ENCODE results near the gene PAX3.

The PAX3 gene

GRCh38 chr2:222298311-222299150, at the start of gene PAX3:
Gene PAX3 (minus strand): TSS chr2:222298998. CDS start chr2:222298615, 383 bp downstream.
- ATAC-seq, result no peak

- no peak for ATAC-seq
Observed at GRCh38 chr2:222341331-222341730, 42.5 kb upstream of the PAX3 start.

- ATAC-seq, result no peak
Observed at GRCh38 chr2:222338374-222338773, 39.6 kb upstream of the PAX3 start.

GRCh38 chr2:222336931-222337330, 38.1 kb upstream of the PAX3 start:
- no peak for ATAC-seq

GRCh38 chr2:222336442-222336841, 37.6 kb upstream of the PAX3 start:
- no peak for ATAC-seq

GRCh38 chr2:222334914-222335313, 36.1 kb upstream of the PAX3 start:
- no peak for ATAC-seq

GRCh38 chr2:222333397-222333796, 34.6 kb upstream of the PAX3 start:
- no peak for ATAC-seq

DNA sequence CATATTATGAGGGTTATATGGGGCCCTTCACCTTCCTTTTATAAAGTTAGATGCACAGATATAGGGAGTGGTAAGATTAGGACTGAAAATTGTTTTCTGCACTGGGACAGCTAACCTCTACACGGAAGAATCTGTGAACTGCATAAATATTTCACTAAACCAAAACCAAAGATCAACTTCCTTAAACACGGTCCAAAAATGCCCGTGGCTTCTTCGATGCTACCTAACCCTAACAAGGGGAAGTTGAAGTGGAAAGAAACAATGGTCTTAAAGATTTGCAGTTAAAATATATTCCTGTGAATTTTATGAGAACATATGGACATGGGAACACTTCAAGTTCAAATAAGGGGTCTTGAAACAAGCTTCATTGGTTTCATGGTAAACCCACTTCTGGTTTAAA, 33.3 kb upstream of the PAX3 start:
- no peak for ATAC-seq

DNA sequence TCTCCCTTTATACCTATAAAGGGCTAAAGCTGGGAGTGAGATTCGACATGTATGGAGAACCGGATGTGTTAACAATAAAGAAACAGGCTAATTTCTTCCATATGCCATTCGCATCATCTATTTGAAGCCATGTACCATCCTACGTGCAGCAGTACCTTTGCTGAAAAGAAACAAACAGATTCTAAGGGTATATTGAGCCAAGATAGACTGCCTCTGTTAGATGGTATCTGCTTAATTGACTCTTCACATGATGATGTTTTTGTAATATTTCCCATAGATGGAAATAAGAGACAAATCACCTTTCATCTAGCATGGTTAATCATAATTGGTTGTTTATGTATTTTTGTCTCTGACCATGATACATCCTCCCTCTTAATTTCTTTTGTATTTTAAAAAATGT, 32.1 kb upstream of the PAX3 start:
- no peak for ATAC-seq

GRCh38 chr2:222322236-222322635, 23.4 kb upstream of the PAX3 start:
- no peak for ATAC-seq

DNA sequence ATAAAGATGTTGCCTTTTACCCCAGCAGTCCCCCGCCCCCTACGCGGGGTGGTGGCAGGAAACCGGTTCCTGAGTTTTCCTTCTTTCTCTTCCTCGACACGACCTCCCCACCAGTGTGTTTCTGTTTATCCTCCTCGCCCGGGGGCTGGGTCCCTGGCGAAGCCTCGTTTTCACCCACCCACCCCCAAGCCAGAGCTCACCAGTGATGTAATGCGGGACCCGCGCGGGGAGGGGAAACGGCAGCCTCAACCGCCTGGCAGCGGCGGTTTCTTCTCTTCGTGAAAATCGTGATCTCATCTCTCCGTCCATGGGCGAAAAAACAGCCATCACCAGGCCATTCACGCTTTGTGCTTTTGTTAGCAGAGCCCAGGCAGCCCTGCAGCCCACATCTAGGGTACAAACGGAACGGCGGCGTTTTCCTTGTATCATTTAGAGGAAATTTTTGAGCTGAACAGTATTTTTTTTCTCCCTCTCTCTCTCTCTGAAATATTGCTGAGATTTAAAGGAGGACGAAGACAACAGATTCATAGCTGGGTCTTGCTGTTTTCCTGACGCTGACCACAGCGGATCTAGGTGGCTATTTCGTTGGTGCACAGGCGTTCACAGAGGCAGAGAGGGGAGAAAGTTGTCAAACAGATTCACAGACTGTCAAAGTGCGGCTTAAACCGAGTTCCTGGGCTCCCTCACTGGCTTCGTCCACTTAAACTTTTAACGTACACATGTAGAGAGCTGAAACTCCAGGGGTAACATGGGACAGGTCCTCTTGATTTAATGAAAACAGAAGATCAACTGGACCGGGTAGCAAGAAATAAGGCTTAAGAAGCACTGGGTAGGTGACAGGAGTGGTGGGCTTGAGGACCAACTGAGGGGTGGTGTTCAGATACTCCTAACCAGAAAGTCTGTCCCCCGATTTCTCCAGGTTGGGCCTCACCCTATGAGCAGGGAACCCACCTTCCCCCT, 21.9 kb upstream of the PAX3 start:
- ATAC-seq, result no peak

- ATAC-seq, result peak; percentile 18 to 33
Observed at GRCh38 chr2:222319586-222320435, 21.0 kb upstream of the PAX3 start.

DNA sequence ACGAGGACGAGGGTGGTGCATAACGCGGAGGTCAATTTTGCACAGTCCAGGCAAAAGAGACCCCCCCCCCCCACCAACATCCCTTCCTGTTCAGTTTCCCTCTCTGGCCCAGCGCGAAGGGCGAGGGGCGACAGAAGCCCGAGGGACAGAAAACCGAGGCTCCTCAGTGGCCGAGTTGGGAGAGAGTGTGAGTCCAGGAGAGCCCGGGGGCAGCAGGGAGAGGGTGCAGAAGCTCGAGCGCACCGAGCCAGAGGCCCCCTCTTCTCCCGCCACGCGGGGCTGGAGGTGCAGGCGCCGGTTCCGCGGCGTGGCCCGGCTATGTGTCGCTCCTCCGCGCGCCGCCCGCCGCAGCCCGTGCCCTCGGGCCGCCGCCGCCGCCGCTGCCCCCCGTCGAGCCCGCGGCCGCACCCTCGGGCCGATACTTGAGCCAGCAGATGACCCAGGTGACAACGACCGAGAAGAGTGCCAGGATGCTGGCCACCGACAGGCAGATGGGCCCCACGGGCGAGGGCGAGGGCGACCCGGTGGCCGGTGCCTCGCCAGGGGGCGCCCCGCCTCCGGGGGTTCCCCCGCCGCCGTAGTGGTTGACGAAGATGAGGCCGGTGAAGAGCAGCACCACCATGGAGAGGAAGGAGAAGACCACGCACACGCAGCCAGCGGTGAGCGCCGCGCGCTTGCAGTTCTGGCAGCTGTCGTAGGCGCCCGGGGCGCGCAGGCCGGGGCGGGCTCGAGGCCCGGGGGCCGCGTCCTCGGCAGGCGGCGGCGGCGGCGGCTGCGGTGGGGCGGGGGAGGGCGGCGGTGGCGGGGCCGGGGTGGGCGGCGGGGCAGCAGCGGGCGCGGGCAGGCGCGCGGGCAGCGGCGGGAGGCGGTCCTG, 20.2 kb upstream of the PAX3 start:
- ATAC-seq, result peak; percentile 57 to 62

DNA sequence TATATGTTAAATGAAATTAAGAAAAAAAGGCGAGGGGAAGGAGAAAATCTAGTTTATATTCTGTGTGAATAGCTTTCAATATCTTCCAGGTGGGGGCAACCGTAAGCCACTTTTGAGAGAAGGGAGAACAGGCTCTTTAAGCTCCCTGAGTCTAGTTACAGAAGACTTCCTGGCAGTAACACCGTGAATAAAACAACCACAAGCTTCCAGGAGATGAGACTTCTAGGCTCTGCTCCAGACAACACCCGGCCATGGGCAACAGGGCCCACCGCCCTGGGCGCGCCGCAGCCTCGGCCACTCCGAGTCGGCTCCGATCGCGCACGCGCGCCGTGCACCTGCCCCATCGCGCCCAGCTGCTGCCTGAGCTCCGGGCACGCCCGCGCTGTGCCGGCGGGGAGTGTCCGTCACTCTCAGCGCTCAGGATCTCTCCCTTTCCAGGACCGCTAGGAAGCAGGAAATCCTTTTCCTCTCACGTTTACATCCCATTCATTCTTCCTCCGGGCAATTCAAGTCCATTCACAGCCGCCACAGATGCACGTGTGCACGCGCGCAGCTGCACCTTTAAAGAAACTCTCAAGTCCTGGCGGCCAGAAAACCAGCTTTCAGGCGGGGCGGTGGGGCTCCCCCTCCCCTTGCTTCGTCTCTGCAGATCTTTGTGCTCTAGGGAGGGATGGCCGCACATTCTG, 19.4 kb upstream of the PAX3 start:
- ATAC-seq, result peak; percentile 55 to 58

GRCh38 chr2:222315443-222316121, 16.8 kb upstream of the PAX3 start:
- ATAC-seq, result no peak

- ATAC-seq, result no peak
Observed at GRCh38 chr2:222313816-222314215, 15.0 kb upstream of the PAX3 start.

GRCh38 chr2:222311978-222312738, 13.4 kb upstream of the PAX3 start:
- no peak for ATAC-seq

DNA sequence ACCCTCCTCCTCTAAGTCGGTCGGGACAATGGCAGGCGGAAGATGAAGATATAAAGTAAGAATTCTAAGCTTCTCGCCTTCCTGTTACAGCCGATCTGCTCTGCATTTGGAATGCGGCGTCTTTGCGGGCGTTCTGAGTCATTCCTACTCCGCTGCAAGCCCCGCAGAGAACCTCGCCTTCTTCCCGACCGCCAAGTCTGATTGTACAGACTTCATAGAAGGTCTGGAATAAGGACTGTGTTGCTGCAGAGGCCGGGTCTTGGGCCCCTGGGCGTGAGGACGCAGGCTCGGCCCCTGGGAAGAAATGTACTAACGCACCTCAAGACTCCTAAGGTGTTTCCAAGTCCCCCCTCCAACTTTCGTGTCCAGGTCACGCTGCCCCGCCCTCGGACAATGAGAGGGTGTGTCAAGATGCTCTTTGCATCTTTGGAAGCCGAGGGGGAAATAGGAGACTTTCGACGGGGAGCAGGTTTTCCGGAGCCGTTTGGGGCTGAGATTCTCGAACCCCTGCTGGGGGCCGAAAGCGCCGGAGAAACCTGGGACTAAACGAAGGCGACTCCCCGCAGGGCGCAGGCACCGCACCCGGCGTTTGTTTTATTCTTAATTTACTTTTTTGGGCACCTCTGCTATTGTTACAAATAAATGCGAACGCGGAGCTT, 12.7 kb upstream of the PAX3 start:
- ATAC-seq, result no peak

DNA sequence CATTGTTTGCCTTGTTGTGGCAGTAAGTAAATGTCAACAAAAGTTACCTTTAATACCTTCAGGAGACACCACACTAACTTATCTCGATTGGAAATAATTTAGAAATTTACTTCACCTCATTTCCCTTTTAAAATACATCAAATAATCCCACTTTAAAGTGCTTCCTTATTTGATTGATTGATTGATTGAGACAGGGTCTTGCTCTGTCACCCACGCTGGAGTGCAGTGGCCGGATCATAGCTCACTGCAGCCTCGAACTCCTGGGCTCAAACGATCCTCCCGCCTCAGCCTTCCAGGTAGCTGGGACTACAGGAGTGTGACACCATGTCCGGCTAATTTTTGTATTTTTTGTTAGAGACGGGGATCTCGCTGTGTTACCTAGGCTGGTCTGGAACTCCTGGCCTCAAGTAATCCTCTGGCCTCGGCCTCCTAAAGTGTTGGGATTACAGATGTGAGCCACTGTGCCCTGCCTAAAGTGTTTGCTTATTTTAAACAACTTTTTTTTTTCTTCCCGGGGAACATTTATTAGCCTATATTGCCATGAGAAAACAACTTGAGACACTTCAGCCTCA, 12.0 kb upstream of the PAX3 start:
- no peak for ATAC-seq

Data from activated CD4-positive, CD25-positive, alpha-beta regulatory T cell treated with anti-CD3 and anti-CD28 coated beads, Interleukin-2, amount 50 U/mL, for 24 hours (primary cell).